Peyer's patch (tissue), 4 donors: ENCODE data around the gene RAB15. TPM values are rescaled to one million over a fixed set of nuclear protein-coding genes. Genes with fewer than 3 reads are reported as not detected.

Source experiments
- DNase-seq, 3 donors: peaks; one replicate each; pipeline ENCODE4 v3.0.0-alpha.2; 2017 to 2019
- H3K27ac ChIP-seq, 4 donors: fragments of 200-600 bp; sonication (generic); one replicate each; pipeline ENCODE4 v1.5.1; 2016 to 2019
- H3K27me3 ChIP-seq, 2 donors: fragments of 200-600 bp; sonication (generic); one replicate each; pipeline ENCODE4 v1.5.1; 2019
- H3K36me3 ChIP-seq, 3 donors: fragments of 200-600 bp; sonication (generic); one replicate each; pipeline ENCODE4 v1.5.1; 2016 to 2019
- H3K4me1 ChIP-seq, 4 donors: fragments of 200-600 bp; sonication (generic); one replicate each; pipeline ENCODE4 v1.5.1; 2016 to 2019
- H3K4me3 ChIP-seq, 4 donors: fragments of 200-600 bp; sonication (generic); 1 replicate in 3 of 4; 2 replicates in 1 of 4; pipeline ENCODE4 v1.5.1; 2016 to 2019; ENCODE audit warnings: mild to moderate bottlenecking in 1 of 4
- H3K9me3 ChIP-seq, 4 donors: fragments of 200-600 bp; sonication (generic); one replicate each; pipeline ENCODE4 v1.5.1; 2016 to 2019; ENCODE audit warnings: mild to moderate bottlenecking in 1 of 4
- POLR2A ChIP-seq, 2 donors: fragments of 450-650 bp; IDR thresholded peaks; one replicate each; pipeline ENCODE4 v1.5.1; 2017; ENCODE audit warnings: antibody characterized with exemption in 2 of 2, mild to moderate bottlenecking in 2 of 2, moderate library complexity in 2 of 2
- total RNA-seq, 4 donors: library from RNA; depleted of rRNA; stranded (reverse); fragments of >200 nt; gene quantifications; one replicate each; pipeline ENCODE4 v1.1.0, GENCODE V29; 2016
- TF ChIP-seq, protein P1 (sequence below), 6 experiments: fragments of 450-650 bp in 4 of 6; fragments of 200-600 bp in 2 of 6; sonication (generic) in 1 of 6; IDR thresholded peaks; one replicate each; pipeline ENCODE4 v1.5.1; 2017 to 2019; ENCODE audit warnings: antibody characterized with exemption in 6 of 6, mild to moderate bottlenecking in 3 of 6, moderate library complexity in 1 of 6

The RAB15 gene
- total RNA-seq, 4 donors from 2014 or later, result 17.4 to 29.8 (median 22.4) TPM

DNA sequence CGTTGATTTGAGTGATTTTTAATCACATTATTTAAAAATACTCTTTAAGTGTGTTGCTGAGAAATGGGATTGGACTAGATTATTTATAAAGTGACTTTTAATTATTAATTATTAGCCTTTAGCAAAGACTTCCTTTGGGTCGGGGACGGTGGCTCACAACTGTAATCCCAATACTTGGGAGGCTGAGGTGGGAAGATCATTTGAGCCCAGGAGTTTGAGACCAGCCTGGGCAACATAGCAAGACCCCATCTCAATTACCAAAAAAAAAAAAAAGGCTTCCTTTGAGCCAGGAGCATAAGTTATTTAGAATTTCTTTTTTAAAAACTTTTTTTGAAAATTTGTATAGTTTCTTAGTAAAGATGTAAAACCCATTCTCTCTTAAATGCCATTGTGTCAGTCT is 49.1 kb downstream of the RAB15 start:
- TF ChIP-seq, protein P1, sequence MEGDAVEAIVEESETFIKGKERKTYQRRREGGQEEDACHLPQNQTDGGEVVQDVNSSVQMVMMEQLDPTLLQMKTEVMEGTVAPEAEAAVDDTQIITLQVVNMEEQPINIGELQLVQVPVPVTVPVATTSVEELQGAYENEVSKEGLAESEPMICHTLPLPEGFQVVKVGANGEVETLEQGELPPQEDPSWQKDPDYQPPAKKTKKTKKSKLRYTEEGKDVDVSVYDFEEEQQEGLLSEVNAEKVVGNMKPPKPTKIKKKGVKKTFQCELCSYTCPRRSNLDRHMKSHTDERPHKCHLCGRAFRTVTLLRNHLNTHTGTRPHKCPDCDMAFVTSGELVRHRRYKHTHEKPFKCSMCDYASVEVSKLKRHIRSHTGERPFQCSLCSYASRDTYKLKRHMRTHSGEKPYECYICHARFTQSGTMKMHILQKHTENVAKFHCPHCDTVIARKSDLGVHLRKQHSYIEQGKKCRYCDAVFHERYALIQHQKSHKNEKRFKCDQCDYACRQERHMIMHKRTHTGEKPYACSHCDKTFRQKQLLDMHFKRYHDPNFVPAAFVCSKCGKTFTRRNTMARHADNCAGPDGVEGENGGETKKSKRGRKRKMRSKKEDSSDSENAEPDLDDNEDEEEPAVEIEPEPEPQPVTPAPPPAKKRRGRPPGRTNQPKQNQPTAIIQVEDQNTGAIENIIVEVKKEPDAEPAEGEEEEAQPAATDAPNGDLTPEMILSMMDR (IDR thresholded peaks at IDR 0.05), result no peak
- TF ChIP-seq POLR2A (IDR thresholded peaks at IDR 0.05), result no peak
- Histone ChIP-seq H3K4me3 (no peak overlapping the region), H3K27me3 (no peaks in the 10 kb centered on the region), H3K4me1 (peaks cover 0 to 4% (median 0%) of the 10 kb centered on the region in 4 donors), H3K9me3 (no peaks in the 10 kb centered on the region), H3K36me3 (peaks cover 0 to 44% (median 0%) of the 10 kb centered on the region in 3 donors), H3K27ac (no peak overlapping the region)
- DNase-seq, result no peak

DNA sequence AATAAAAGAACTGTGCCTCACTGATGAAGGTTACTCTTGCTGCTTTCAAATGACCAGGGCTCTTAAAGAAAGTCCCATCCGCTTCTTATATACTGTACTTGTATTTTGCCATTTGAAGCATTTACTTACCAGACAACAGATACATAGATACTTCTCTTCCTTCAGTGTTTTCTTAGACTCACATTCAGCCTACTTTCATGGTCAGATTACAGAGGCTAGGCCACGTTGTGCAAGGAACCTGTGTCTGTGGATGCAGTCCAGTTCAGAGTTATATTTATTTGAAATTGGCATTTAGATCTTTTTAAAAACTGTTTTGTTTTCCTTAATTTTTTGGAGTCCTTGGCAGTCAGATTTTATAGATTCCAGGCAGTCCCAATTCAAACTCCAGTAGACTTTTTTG is 51.7 kb downstream of the RAB15 start:
- H3K4me3 ChIP-seq, result no peak overlapping the region
- no peaks in the 10 kb centered on the region for H3K27me3 ChIP-seq
- DNase-seq, result no peak
- H3K9me3 ChIP-seq, result no peaks in the 10 kb centered on the region
- peaks cover 0 to 15% (median 4%) of the 10 kb centered on the region in 4 donors for H3K4me1 ChIP-seq
- TF ChIP-seq, protein P1 (IDR thresholded peaks at IDR 0.05), result no peak
- TF ChIP-seq POLR2A (IDR thresholded peaks at IDR 0.05), result no peak
- H3K27ac ChIP-seq, result no peak overlapping the region
- H3K36me3 ChIP-seq, result peaks cover 0 to 18% (median 0%) of the 10 kb centered on the region in 3 donors

DNA sequence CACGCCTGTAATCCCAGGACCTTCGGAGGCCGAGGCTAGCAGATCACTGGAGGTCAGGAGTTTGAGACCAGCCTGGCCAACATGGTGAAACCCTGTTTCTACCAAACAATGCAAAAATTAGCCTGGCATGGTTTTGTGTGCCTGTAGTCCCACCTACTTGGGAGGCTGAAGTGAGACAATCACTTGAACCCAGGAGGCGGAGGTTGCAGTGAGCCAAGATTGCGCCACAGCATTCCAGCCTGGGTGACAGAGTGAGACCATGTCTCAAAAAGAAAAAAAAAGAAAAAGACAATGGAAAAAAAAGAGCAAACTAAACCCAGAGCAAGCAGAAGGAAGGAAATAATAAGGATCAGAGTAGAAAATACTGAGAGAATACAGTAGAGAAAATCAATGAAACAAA is 52.5 kb downstream of the RAB15 start:
- TF ChIP-seq POLR2A (IDR thresholded peaks at IDR 0.05), result no peak
- TF ChIP-seq, protein P1 (IDR thresholded peaks at IDR 0.05), result no peak
- no peak for DNase-seq
- Histone ChIP-seq H3K4me3 (no peak overlapping the region), H3K36me3 (peaks cover 0 to 10% (median 0%) of the 10 kb centered on the region in 3 donors), H3K9me3 (no peaks in the 10 kb centered on the region), H3K27me3 (no peaks in the 10 kb centered on the region), H3K4me1 (peaks cover 0 to 20% (median 6%) of the 10 kb centered on the region in 4 donors), H3K27ac (no peak overlapping the region)

DNA sequence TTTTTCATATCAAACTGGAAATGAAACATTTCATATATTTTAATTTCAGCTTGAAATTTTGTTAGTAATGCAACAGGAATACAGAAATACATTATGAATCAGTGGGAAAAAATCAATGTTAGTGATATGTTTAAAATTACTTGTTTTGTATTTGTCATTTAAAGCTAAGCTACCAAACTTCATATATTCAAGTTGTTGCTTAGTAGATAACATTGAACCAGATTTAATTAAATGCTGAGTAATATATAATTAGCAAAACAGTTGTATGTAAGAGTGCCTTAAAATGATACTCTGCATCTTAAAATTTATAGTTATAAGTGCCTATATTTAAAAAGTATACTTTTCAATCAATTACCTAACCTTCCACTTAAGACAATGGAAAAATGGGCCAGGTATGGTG is 52.9 kb downstream of the RAB15 start:
- H3K27me3 ChIP-seq, result no peaks in the 10 kb centered on the region
- H3K36me3 ChIP-seq, result peaks cover 0 to 6% (median 0%) of the 10 kb centered on the region in 3 donors
- no peak overlapping the region for H3K27ac ChIP-seq
- no peak overlapping the region for H3K4me3 ChIP-seq
- no peak for DNase-seq
- no peaks in the 10 kb centered on the region for H3K9me3 ChIP-seq
- no peak for TF ChIP-seq POLR2A (IDR thresholded peaks at IDR 0.05)
- peaks cover 0 to 20% (median 6%) of the 10 kb centered on the region in 4 donors for H3K4me1 ChIP-seq

DNA sequence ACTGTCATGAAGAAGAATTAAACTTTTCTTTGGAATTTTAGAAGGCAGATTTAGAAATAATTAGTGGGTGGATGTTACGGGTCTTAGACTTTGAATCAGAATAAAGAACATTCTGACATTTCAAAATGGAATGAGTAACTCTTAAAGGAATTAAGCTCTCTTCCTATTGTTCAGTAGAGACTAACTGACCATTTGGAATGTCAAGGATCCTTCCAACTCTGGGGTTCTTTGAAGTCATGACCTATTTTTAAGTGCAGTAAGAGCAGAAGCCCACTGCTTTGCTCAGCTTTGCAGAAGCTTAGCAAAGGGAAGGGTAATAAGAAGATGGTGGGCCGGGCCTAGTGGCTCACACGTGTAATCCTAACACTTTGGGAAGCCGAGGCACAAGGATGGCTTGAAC is 53.9 kb downstream of the RAB15 start:
- no peak for TF ChIP-seq POLR2A (IDR thresholded peaks at IDR 0.05)
- TF ChIP-seq, protein P1 (IDR thresholded peaks at IDR 0.05), result no peak
- Histone ChIP-seq H3K4me3 (no peak overlapping the region), H3K36me3 (no peaks in the 10 kb centered on the region), H3K27ac (no peak overlapping the region), H3K9me3 (no peaks in the 10 kb centered on the region), H3K4me1 (peaks cover 0 to 20% (median 6%) of the 10 kb centered on the region in 4 donors), H3K27me3 (no peaks in the 10 kb centered on the region)
- no peak for DNase-seq

DNA sequence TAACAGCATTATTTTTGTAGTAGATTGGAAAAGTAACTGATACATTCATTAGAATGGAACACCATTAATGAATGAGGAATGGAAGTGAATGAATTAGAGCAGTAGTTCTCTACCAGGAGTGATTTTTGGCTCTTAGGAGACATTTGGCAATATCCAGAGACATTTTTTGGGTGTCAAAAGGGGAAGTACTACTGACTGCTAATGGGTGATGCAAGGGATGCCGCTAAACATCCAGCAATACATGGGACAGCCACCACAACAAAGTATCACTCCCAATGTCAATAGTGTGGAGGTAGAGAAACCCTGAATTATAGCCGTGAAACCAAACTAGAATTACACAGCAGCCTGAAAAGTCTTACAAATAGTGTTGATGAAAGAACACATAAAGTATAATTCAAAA is 56.3 kb downstream of the RAB15 start:
- Histone ChIP-seq H3K27me3 (no peaks in the 10 kb centered on the region), H3K27ac (no peak overlapping the region), H3K36me3 (no peaks in the 10 kb centered on the region), H3K4me3 (no peak overlapping the region), H3K4me1 (peaks cover 0 to 20% (median 6%) of the 10 kb centered on the region in 4 donors), H3K9me3 (no peaks in the 10 kb centered on the region)
- DNase-seq, result no peak
- TF ChIP-seq, protein P1 (IDR thresholded peaks at IDR 0.05), result no peak
- TF ChIP-seq POLR2A (IDR thresholded peaks at IDR 0.05), result no peak
